HL-60/S4 treated with retinoic acid at 250 ng/mL for 4 days and 3 days (cell line): ENCODE measurements around the gene ZFP92.

Experiments
- in situ Hi-C: fragments of 300-500 bp; cut with MboI; formaldehyde crosslinking; loops from 2 replicates; pipeline ENCODE4 v1.7.0; 2022; ENCODE audit warnings: low sequenced_read_pairs

ZFP92 gene, protein sequence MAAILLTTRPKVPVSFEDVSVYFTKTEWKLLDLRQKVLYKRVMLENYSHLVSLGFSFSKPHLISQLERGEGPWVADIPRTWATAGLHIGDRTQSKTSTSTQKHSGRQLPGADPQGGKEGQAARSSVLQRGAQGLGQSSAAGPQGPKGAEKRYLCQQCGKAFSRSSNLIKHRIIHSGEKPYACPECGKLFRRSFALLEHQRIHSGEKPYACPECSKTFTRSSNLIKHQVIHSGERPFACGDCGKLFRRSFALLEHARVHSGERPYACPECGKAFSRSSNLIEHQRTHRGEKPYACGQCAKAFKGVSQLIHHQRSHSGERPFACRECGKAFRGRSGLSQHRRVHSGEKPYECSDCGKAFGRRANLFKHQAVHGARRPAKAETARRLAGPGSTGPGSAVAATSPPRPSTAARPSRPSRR

DNA sequence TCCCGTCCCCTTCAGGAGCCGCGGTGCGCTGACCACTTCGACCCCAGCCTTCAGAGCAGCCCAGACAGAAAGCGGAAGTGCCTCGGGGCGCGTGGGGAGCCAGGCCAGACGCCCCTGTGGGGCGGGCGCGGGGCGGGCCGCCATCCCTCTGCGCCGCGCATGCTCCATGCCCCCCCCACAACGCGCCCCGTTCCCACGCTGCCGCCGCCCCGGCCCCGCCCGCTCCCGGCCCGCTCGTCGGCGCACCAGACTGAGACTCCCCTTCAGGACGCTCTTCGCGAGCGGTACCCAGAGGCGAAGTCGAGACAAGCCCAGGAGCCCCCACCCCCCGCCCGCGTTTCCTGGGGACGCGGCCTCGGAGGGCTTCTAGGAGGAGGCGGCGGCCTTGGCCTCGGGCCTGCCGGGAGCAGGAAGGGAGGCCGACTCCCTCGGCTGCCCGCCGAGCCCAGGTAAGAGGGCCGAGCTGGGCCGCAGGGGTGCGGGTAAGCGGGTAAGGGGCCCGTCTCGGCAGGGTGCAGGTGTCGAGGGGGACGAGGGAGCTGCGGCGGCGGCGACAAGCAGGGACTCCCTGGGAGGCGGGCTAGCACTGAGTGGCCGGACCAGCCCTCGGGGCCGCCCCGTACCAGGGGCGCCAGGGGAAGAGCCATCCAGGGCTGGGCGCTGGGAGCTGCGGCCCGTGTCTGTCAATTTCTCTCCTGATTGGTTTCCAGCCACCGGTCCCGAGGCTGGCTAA, at the start of gene ZFP92:
Gene ZFP92, plus strand, starts transcription at position 218 of the 733 bp plus-strand sequence. CDS start 6,851 bp downstream, outside the sequence.
- in situ Hi-C loops: no loop called here

DNA sequence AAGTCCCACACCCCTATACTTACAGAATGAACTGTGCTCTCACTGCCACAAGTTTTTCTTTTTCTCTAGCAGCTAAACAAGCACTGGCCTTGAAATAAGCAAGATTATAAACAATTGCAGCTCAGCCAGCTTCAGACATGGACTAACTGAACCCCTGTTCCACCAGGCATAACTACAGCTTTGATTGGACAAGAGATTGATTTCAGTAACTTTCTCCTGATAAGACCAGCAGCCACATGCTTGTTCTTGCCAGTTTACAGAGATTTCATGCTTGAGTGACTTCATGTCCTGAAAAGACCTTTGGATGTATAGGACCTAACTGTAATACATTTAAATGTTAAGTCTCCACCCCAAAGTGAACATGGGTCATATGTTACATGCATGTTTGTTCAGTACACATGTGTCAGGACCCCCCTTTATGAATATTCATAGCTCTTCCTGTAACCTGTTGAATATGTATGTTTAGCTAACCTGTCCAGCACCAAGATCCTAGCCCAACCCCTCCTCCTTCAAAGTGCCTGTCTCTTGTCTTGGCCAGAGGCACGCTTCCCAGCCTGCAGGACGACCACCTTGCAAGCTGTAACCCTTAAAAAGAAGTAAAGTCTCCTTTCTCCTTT, 49.4 kb upstream of the ZFP92 start:
- in situ Hi-C loops: no loop called here

DNA sequence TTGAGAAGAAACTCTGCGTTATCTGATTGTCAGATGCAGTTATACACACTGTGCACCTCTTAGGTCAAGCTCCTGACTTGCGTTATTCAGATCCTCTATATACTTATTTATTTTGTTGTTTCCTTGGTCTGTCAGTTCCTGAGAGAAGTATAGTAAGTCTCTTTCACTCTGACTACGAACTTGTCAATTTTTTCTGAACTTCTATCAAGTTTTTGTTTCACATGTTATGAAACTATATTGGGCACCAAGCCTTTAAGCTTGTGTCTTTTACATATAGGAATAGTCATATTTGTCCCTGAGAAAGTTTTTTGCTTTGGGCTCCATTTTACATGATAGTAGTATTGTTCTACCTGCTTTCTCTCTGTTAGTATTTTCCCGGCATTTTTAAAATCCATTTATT, 45.6 kb upstream of the ZFP92 start:
- in situ Hi-C loops: no loop called here

DNA sequence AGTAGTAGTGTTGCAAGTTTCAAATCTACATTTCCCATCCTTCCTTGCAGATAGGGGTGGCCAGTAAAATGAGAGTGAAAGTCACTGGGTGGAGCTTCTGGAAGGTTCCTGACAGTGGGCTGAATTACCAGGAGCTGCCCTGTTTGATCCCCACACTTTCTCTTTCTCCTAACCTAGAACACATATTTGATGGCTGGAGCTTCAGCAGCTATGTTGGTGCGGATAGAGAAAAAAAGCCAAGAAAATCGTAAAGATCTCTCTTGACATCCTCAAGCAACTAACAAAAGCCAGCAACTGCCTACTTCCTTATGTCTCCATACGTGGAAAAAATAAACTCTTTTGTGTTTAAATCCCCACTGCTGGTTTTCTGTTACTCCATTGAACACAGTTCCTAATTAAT, 45.2 kb upstream of the ZFP92 start:
- in situ Hi-C loops: no loop called here

DNA sequence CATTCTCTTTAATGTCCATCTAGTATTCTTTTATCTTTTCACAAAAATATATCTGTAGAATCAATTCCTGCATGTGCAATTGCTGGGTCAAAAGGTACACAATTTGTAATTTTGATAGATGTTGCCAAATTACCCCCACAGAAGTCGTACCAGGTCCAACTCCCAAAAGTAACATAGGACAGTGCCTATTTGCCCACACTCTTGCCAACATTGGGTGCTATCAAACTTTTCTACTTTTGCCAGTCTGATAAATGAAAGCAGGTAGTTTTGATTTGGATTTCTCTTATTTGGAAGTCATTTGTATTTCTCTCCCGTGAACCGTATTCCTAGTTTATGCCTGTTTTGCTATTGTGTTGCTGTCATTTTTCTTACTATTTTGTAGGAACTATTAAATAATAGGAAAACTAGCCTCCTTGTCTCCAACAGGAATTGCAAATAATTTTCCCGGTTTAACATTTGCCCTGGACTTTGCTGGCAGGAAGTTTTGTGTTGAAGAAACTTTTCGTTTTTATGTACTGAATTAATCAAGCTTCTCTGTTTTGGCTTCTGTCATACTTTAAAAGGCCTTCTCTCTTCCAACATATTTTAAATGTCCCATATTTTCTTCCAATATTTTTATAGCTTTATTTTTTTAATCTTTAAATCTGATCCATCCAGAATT, 44.3 kb upstream of the ZFP92 start:
- in situ Hi-C loops: no loop called here

DNA sequence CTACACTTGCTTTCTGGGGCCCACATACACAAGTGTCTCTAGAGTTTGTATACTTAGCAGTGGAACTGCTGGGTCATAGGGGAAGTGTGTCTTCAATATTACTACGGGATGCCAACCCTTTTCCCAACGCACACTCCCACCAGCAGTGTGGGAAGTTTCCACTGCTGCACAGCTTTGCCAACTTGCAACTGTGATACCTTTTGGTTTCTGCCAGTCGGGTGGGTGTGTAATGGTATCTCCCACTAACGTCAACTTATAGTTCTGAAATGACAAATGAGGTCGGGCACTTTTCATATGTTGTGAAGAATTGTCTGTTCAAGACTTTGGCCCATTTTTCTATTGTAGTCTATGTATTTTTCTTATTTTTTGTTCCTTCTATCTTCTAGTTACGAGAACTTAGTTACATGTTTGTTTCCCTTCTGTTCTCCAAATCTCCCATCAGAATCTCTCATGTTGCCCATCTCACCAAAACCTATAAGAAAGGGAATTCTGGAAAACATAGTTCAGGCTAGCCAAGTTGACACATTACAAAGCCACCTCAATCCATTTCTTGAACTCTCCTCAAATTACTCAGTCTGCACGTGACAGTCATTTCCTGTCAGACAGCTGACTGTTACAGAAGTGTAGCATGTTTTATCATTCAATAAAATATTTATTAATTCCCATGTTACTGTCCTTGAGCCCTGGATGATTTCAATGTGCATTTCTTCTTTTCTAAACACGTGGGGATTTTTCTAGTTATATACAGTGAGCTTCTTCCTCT, 40.8 kb upstream of the ZFP92 start:
- in situ Hi-C loops: no loop called here

DNA sequence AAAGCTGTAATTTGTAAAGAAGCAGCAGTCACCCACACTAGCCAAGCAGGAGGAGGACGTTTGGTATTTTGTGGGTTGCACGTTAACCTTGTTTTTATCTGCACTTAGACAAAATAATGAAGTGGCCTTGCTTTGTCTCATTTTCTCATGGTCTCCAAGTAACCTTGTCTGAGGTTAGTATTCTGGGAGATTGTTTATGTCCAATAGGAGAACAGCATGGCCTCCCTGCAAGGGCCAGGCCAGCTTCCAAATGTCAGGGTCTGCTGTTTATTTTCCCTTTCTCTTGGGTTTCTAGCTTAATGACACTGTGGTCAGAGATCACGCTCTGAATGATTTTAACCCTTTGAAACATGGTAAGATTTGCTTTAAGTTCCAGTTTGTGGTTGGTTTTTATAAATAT, 40.0 kb upstream of the ZFP92 start:
- in situ Hi-C loops: no loop called here

DNA sequence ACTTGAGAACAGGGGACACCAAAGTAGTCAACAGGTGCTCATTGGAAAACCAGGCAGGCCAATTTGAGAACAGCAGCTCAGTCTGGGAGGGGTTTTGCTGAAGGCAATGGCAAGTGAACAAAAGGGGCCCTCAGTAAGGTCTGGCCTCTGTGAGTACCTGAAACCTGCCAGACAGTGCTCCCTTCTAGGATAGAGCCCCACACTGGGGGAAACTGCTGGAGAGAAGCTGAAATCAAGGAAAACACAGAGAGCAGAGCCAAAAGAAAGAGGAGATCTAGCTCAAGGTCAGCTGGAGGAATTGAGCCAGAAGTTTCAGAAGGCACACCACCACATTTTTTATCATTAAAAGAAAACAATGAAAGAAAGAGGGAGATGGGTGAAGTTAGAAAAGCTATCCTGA, 38.3 kb upstream of the ZFP92 start:
- in situ Hi-C loops: no loop called here

DNA sequence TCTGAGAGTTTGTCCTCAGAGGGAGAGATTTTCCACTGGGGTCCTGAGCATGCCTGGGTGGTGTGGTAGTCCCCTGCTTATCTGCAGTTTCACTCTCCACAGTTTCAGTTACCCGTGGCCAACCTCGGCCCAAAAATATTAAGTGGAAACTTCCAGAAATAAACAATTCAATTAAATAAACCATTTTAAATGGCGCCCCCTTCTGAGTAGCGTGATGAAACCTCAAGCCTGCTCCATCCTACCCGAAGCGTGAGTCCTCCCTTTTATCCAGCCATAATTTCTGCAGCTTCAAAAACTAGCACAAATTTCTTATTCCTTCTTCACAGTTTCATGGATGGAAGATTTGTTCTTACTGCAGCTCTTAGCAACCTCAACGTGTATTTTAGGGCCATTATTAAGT, 36.8 kb upstream of the ZFP92 start:
- in situ Hi-C loops: no loop called here

DNA sequence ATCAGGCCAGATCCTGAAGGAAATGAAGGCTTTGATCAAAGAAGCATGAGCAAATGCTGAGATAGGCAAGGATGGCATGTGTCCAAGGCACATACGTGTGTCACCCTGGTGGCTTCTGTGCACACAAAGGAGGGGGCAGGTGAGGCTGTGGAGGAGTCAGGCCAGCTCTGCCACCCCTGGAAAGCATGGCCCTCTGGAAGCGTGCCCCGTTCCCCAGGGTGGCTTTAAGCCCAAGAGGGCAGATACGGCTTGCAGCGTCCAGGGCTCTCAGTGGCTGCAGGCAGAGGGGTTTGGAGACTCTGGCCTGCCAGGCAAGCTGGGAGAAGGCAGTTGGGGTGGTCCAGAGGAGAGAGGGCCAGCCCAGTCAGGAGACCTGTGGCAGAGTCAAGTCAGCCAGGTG, 35.7 kb upstream of the ZFP92 start:
- in situ Hi-C loops: no loop called here

DNA sequence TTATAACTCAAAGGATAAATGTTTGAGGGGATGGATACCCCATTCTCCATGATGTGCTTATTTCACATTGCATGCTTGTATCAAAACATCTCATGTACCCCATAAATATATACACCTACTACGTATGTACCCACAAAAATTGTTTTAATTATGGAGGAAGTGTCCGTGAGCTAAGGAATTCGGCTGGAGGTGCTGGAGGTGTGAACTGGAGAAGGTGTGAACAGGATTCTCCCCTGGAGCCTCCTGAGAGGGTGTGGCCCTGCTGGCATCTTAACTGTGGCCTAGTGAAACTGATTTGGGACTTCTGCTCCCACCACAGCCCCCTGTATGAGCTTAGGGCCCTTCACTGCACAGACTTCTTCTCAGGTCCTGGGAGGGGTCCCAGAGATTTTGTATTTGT, 33.5 kb upstream of the ZFP92 start:
- in situ Hi-C loops: no loop called here

DNA sequence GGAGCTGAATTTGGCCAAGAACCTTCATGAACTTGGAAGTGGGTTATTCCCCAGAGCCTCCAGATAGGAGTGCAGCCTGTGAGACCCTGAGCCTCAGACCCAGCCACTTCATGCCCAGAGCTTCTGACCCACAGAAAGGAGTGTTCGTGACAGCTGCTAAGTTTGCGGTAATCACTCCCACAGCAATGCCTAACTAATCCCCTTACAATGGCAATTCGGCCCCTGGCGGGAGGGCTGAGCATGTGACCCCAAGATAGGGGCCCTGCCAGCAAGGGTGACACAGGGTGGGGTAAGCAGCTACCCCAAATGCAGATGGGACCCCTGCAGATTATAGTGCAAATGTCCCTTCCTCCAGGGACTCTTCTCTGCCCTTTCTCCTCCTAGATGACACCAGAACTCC, 32.7 kb upstream of the ZFP92 start:
- in situ Hi-C loops: no loop called here

DNA sequence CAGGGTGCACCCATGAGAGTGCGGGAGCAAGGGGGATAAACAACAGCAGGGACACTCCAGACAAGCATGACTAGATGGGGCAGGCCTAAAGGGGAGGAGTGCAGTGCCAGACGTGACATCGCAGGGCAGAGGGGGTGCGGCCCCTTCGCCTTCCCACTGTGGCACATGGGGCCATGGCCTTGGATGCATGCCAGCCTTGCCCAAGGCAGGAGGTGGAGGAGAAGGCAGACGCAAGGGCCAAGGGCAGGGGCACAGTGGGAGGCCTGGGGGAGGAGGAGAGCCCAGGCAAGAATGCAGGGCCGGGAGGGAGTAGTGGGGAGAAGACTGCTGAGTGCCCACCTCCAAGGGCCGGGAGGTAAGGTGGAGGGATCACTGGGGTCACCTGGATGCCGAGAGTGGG, 31.8 kb upstream of the ZFP92 start:
- in situ Hi-C loops: no loop called here

DNA sequence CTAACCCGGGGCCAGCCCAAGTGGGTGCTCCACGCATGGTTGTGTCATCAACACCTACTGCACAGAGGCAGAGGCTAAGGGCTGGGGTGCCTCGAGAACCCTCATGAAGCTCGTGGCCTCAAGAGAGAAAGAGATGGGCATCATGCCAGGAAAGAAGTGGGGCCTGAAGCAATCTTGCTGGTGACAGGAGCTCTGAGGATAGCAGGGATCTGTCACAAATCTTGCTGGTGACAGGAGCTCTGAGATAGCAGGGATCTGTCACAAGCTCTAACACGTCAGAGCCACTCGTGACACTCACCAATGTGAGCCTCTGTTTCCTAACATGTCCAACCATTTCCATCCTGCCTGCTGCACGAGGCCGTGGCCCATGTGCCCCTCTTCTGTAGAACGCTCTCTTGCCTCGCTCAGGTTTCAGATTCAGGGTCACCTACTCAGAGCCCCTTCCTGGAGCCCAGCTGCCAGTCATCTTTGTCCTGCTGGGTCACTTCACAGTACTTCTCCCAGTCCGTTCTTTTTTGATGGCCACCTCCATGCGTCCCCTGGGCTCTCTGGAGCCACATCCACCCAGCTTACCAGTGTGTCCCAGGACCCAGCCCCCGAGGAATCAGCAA, 31.2 kb upstream of the ZFP92 start:
- in situ Hi-C loops: no loop called here

DNA sequence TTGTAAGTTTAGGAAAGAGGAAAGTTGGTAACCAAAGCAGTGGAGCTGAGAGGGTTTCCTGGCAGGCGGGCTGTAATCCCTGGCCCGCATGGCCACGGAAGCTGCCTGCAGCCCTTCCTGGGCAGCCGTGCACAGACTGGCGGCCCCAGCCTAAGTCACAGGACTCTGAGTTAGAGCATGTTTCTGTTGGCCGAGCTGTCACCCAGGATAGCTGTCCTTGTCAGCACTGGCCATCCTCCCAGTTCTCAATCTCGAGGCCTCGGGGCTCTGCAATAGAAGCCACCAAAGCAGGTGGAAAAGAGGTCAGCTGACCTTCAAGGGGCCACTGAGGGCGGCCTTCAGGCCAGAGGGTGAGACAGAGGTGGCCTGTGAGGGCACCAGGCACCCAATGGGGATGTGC, 30.6 kb upstream of the ZFP92 start:
- in situ Hi-C loops: no loop called here

DNA sequence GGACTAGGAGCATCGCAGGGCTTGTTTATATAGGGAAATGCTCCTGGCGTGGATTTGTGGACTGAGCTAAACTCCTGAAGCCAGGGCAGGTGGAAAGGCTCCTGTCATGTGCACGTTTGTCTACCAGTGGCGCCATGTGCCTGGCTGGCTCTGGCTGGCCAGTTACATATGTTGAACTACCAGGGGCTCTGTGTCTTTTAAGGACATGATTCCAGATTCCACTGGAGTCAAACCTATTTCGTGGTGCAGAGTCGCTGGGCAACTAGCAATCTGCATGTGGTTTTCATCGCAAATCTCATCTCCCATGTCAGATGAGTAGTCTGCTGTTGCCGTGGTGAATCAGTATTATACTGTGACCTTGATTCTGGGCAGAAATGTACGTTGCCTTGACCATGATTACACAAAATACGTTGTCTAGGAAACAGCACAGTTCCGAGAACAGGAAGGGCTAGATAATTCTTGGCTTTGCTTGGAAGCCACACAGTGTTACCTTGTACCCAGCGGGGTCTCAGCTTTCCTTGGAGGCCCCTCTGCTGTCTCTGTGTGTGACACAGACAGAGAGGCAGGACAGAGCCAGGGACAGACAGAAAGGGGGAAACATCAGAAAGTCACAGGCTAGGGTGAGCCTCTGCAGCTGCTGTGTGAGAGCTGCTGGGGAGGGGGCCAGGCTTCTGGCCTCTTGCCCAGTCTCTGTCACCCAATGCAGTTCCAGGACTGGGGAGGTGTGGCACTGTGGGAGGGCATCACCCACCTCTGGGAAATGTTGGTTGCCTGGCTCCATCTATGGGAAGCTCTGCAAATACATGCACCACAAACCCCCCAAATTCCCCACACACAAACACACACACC, 29.4 kb upstream of the ZFP92 start:
- in situ Hi-C loops: no loop called here

DNA sequence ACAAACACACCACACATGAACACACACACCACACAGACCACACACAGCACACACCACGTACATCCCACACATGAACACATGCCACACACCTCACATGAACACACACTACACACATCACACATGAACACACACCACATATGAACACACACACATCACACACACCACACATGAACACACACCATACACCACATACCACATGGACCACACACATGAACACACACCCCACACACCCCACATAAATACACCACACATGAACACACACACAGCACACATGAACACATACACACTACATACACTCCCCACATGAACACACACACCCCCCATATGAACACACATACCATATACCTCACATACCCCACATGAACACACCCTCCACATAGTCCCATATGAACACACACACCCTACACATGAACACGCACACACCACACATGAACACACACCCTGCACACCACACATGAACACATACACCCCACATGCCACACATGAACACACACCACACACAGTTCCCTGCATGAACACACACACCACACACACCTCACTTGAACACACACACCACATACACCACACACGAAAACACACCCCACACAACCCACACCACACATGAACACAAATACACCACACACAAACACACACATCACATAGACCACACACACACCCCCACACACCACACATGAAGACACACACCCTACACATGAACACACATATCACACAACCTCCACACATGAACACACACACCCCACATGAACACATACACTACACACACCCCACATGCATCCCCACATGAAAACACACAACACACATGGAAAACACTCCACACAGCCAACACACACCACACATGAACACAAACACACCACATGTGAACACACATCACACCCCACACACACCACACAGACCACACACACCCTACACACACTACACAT, 28.4 kb upstream of the ZFP92 start:
- in situ Hi-C loops: no loop called here

DNA sequence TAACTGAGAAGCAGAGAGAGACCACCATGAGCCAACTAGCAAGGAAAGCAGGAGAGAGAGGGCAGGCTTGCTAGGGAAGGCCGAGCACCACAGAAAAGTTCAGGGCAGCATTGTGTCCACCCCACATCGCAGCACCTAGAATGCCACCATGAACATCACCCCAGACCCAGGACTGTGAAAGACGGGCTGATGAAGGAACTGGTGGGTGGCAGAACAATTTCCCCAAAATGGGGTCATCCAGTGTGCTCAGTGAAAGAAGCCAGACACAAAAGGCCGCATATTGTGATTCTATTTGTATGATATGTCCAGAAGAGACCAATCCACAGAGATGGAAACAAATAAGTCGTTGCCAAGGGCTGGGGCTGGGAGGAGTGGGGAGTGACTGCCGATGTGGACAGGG, 26.9 kb upstream of the ZFP92 start:
- in situ Hi-C loops: no loop called here
